ENCODE data around the gene PSMA1. TPM values are rescaled to one million over a fixed set of nuclear protein-coding genes. Genes with fewer than 3 reads are reported as not detected.

The PSMA1 gene
- total RNA-seq, 1 donor from 2014 or later: 128 TPM

DNA sequence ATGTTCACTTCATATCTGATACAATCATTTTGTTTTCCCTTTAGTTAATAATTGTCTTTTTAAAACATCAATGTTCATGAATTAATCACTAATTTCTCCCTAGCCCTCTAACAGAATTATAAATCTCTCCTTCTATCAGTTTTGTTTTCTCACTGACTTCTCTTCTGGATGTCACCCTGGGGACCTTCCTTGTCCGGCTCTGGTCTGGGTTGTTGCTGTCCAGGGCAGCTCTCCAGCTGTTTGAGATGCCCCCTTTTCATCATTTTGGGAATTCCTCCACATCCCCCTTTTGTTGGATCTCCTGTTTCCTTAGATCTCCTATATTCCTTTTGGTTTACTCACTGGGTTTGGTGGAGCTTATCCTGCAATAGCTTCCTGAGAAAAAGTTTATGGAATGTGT is 35.6 kb upstream of the PSMA1 start:
- Histone ChIP-seq H3K27me3 (no peaks in the 10 kb centered on the region), H3K27ac (peak overlapping the region; percentile 13), H3K4me1 (peaks cover 4% of the 10 kb centered on the region), H3K4me3 (no peak overlapping the region), H3K9me3 (no peaks in the 10 kb centered on the region), H3K36me3 (no peaks in the 10 kb centered on the region)
- intact Hi-C loops (cut with DNase I): no loop called here
- no peak for ATAC-seq
- TF ChIP-seq, protein P1, sequence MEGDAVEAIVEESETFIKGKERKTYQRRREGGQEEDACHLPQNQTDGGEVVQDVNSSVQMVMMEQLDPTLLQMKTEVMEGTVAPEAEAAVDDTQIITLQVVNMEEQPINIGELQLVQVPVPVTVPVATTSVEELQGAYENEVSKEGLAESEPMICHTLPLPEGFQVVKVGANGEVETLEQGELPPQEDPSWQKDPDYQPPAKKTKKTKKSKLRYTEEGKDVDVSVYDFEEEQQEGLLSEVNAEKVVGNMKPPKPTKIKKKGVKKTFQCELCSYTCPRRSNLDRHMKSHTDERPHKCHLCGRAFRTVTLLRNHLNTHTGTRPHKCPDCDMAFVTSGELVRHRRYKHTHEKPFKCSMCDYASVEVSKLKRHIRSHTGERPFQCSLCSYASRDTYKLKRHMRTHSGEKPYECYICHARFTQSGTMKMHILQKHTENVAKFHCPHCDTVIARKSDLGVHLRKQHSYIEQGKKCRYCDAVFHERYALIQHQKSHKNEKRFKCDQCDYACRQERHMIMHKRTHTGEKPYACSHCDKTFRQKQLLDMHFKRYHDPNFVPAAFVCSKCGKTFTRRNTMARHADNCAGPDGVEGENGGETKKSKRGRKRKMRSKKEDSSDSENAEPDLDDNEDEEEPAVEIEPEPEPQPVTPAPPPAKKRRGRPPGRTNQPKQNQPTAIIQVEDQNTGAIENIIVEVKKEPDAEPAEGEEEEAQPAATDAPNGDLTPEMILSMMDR (IDR thresholded peaks at IDR 0.05): no peak
- DNase-seq: no peak

- Histone ChIP-seq H3K27me3 (no peaks in the 10 kb centered on the region), H3K4me3 (no peak overlapping the region), H3K9me3 (no peaks in the 10 kb centered on the region), H3K36me3 (no peaks in the 10 kb centered on the region), H3K4me1 (peaks cover 4% of the 10 kb centered on the region), H3K27ac (peak overlapping the region; percentile 13)
- DNase-seq: no peak
- TF ChIP-seq, protein P1 (IDR thresholded peaks at IDR 0.05): no peak
- ATAC-seq: peak; percentile 78
- intact Hi-C loops (cut with DNase I): no loop called here
Observed at GRCh38 chr11:14554959-14555358, 34.8 kb upstream of the PSMA1 start.

- no peaks in the 10 kb centered on the region for H3K9me3 ChIP-seq
- H3K27me3 ChIP-seq: no peaks in the 10 kb centered on the region
- no peak overlapping the region for H3K27ac ChIP-seq
- no peaks in the 10 kb centered on the region for H3K36me3 ChIP-seq
- H3K4me1 ChIP-seq: peaks cover 4% of the 10 kb centered on the region
- ATAC-seq (no peak), DNase-seq (no peak)
- H3K4me3 ChIP-seq: no peak overlapping the region
- intact Hi-C loops (cut with DNase I): no loop called here
- TF ChIP-seq, protein P1 (IDR thresholded peaks at IDR 0.05): no peak
Observed at GRCh38 chr11:14552089-14552488, 31.9 kb upstream of the PSMA1 start.

DNA sequence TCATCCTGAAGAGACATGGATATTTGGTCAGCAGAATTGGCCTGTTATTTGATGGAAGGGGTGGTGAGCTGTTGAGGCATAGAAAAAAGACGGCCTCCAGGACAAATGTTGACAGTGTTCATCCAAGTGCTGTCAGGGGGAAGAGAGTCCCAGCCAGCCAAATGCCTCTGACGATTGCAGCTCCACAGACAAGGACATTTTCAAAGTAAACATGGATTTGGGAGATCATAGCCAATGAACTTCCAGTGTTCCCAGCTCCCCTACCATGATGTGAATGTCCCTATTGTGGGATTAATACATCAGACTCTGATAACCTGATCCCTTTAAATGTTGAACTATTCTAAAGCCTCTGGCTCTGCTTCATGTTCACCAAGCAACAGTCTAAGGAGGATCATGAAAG is 31.2 kb upstream of the PSMA1 start:
- no peaks in the 10 kb centered on the region for H3K36me3 ChIP-seq
- no peaks in the 10 kb centered on the region for H3K27me3 ChIP-seq
- no peak overlapping the region for H3K27ac ChIP-seq
- intact Hi-C loops (cut with DNase I): no loop called here
- TF ChIP-seq, protein P1 (IDR thresholded peaks at IDR 0.05): no peak
- H3K4me3 ChIP-seq: no peak overlapping the region
- DNase-seq (no peak), ATAC-seq (no peak)
- peaks cover 4% of the 10 kb centered on the region for H3K4me1 ChIP-seq
- no peaks in the 10 kb centered on the region for H3K9me3 ChIP-seq

DNA sequence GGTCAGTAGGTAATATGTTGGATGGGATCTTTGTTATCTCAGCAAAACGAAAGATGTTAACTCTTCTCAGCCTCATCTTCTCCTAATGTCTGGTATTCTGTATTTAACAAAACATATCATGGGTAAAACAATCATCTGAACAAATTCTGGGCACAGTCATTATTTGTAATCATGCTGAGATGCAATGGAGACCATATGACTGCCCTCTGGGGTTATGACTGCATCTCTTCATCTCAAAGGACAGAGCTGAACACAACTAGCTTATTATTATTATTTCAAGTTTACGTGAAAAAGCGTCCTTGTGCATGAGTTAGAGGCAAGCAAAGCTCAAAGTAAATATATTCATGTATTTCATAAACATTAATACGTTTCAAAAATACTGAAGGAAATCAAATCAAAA is 29.7 kb upstream of the PSMA1 start:
- H3K9me3 ChIP-seq: no peaks in the 10 kb centered on the region
- ATAC-seq (no peak), DNase-seq (no peak)
- TF ChIP-seq, protein P1 (IDR thresholded peaks at IDR 0.05): no peak
- H3K4me1 ChIP-seq: peaks cover 4% of the 10 kb centered on the region
- H3K27me3 ChIP-seq: no peaks in the 10 kb centered on the region
- no peaks in the 10 kb centered on the region for H3K36me3 ChIP-seq
- intact Hi-C loops (cut with DNase I): no loop called here
- no peak overlapping the region for H3K27ac ChIP-seq
- no peak overlapping the region for H3K4me3 ChIP-seq

DNA sequence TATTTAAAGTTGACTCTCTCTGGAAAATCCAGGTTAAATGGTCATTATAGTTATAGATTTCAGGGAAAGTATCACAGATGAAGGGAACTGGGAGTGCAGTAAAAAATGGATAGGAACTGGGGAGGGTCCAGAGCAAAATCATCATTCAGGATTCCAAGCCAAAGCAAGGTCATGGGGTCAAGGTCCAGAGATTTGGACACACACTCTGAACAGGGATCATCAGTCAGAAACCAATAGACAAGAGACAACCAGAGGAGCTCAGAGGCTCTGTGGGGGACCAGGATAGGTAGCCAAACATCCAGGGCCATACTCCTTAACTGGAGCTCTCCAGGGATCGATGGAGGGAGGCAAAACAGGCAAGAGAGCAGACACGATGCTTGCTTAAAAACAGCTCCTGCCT is 27.3 kb upstream of the PSMA1 start:
- TF ChIP-seq, protein P1 (IDR thresholded peaks at IDR 0.05): no peak
- Histone ChIP-seq H3K4me3 (no peak overlapping the region), H3K36me3 (no peaks in the 10 kb centered on the region), H3K27ac (no peak overlapping the region), H3K27me3 (no peaks in the 10 kb centered on the region), H3K4me1 (peaks cover 1% of the 10 kb centered on the region), H3K9me3 (no peaks in the 10 kb centered on the region)
- ATAC-seq (no peak), DNase-seq (no peak)
- intact Hi-C loops (cut with DNase I): no loop called here

All from upper lobe of right lung (tissue), 1 donor.